MM.1S (cell line): Measurements from ENCODE around the gene SLFN12L.

ENCODE experiments used
- EZH2 ChIP-seq: fragments of 300-600 bp; sonication (generic); optimal IDR thresholded peaks from 2 replicates; pipeline ENCODE3; 2017; ENCODE audit warnings: low read depth, mild to moderate bottlenecking, antibody characterized with exemption, low read length, mixed read lengths
- EZH2phosphoT487 ChIP-seq: fragments of 300-600 bp; sonication (generic); IDR thresholded peaks from 2 replicates; pipeline ENCODE4 v1.6.1; 2018; ENCODE audit warnings: antibody characterized with exemption, low read length
- TF ChIP-seq, protein P1 (sequence below): fragments of 300-600 bp; sonication (generic); IDR thresholded peaks from 2 replicates; pipeline ENCODE4 v1.5.1; 2016; ENCODE audit warnings: antibody characterized with exemption, low read length, mixed read lengths

DNA sequence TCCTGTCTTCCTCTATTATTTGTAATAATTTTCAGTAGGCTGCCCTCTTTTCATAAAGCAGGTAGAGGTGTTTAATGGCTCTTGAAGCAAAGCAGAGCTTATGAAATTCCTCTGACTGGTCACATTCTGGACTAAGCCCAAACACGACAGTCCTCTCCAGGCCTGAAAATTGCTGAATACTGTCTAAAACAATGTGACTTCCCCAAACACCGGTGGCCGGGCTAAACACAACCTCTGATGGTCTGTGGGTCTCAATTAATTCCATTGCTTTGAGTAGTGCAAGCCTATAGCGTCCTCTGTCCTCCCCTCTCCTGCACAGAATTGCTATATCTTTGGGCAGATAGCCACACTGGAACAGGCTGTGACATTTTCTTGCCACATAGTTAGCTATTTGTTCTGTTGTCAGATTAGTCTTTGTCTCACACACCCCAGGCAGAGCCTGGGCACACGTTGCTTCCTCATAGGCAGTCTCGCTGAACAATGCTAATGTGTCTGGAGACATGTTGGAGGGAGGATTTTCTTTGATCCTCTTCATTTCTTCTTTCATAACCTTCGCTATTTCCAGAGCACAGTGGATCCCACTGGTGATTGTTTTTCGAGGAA lies 10.8 kb upstream of the SLFN12L start:
- TF ChIP-seq, protein P1, sequence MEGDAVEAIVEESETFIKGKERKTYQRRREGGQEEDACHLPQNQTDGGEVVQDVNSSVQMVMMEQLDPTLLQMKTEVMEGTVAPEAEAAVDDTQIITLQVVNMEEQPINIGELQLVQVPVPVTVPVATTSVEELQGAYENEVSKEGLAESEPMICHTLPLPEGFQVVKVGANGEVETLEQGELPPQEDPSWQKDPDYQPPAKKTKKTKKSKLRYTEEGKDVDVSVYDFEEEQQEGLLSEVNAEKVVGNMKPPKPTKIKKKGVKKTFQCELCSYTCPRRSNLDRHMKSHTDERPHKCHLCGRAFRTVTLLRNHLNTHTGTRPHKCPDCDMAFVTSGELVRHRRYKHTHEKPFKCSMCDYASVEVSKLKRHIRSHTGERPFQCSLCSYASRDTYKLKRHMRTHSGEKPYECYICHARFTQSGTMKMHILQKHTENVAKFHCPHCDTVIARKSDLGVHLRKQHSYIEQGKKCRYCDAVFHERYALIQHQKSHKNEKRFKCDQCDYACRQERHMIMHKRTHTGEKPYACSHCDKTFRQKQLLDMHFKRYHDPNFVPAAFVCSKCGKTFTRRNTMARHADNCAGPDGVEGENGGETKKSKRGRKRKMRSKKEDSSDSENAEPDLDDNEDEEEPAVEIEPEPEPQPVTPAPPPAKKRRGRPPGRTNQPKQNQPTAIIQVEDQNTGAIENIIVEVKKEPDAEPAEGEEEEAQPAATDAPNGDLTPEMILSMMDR, result no peak
- TF ChIP-seq EZH2 (no peak), EZH2phosphoT487 (no peak)
